Measurements from ENCODE around the gene RPS14. TPM values are rescaled to one million over a fixed set of nuclear protein-coding genes. Genes with fewer than 3 reads are reported as not detected.

Gene RPS14
- polyA plus RNA-seq, 1 donor (not counting 4 experiments of a cell fraction or from before 2014, with no cell fraction given), result 3,540 TPM

DNA sequence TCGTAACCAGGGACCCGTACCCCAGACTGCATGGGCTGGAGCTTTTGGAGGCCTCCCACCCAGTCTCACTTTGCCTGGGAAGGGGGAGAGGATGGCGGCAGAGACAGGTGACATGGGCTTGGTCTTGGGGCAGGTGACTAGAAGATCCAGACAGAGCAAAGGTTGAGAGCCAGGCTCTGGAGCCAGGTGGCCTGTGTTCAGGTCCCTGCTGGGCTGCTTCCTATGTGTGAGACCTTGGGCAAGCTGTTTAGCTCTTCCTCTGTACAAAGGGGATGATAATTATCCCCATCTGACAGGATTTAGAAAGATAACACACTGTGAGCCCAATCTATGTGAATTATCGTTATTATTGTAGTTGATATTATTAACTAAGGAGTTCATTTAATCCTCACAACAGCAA, 42.3 kb upstream of the RPS14 start:
- H3K9me3 ChIP-seq (ENCODE audit: control insufficient read depth, low read depth, low read length), result no peaks in the 10 kb centered on the region
- peaks cover 74% of the 10 kb centered on the region for H3K79me2 ChIP-seq (ENCODE audit: control insufficient read depth, insufficient read depth, low read length)
- peak overlapping the region; percentile 76 for H3K4me2 ChIP-seq (ENCODE audit: control insufficient read depth, extremely low read depth, insufficient read depth, low read depth, low read length)
- peak overlapping the region; percentile 49 for H3K9ac ChIP-seq (ENCODE audit: control insufficient read depth, extremely low read depth, insufficient read depth, low read length)
- H4K20me1 ChIP-seq (ENCODE audit: control insufficient read depth, extremely low read depth, insufficient read depth, low read length), result no peaks in the 10 kb centered on the region
- TF ChIP-seq CTCF (optimal IDR thresholded peaks at IDR 0.05 in 1 of 3, IDR thresholded peaks at IDR 0.05 in 1 of 3, conservative IDR thresholded peaks at IDR 0.05 in 1 of 3; ENCODE audit: extremely low read depth in 1 of 3, insufficient read depth in 2 of 3, low read length in 3 of 3), result no peak
- no peak for TF ChIP-seq EZH2 (IDR thresholded peaks at IDR 0.05; ENCODE audit: low read length)
- H3K36me3 ChIP-seq (ENCODE audit: control insufficient read depth in 2 of 2, extremely low read depth in 1 of 2, insufficient read depth in 2 of 2, low read length in 2 of 2), result peaks cover 1 to 2% of the 10 kb centered on the region in 2 experiments
- DNase-seq (ENCODE audit: low read depth, low spot score), result no peak
- H3K4me3 ChIP-seq (ENCODE audit: control insufficient read depth in 2 of 3, extremely low read depth in 1 of 3, insufficient read depth in 2 of 3, low read depth in 1 of 3, low read length in 3 of 3), result no peak overlapping the region
- no peaks in the 10 kb centered on the region for H3K27me3 ChIP-seq (ENCODE audit: control insufficient read depth, extremely low read depth, insufficient read depth, low read length)
- peaks cover 74% of the 10 kb centered on the region for H3K4me1 ChIP-seq (ENCODE audit: control insufficient read depth, extremely low read depth, insufficient read depth, low read length)
- no peak for FAIRE-seq
- no peak overlapping the region for H2AFZ ChIP-seq (ENCODE audit: control insufficient read depth, low read length)
- H3K9me1 ChIP-seq (ENCODE audit: control insufficient read depth, extremely low read depth, insufficient read depth, low read length), result peaks cover 6% of the 10 kb centered on the region
- dilution Hi-C loops (cut with MboI; ENCODE audit: extremely low pct_ligation_motif_present, low sequenced_read_pairs), result no loop called here
- peak overlapping the region; percentile 88 for H3K27ac ChIP-seq (ENCODE audit: control insufficient read depth, insufficient read depth, low read length)

GRCh38 chr5:150490754-150491153, 41.2 kb upstream of the RPS14 start:
- no peak for TF ChIP-seq EZH2 (IDR thresholded peaks at IDR 0.05; ENCODE audit: low read length)
- no peak for TF ChIP-seq CTCF (optimal IDR thresholded peaks at IDR 0.05 in 1 of 3, IDR thresholded peaks at IDR 0.05 in 1 of 3, conservative IDR thresholded peaks at IDR 0.05 in 1 of 3; ENCODE audit: extremely low read depth in 1 of 3, insufficient read depth in 2 of 3, low read length in 3 of 3)
- Histone ChIP-seq H3K36me3 (ENCODE audit: control insufficient read depth in 2 of 2, extremely low read depth in 1 of 2, insufficient read depth in 2 of 2, low read length in 2 of 2) (peaks cover 0 to 2% of the 10 kb centered on the region in 2 experiments), H3K9me3 (ENCODE audit: control insufficient read depth, low read depth, low read length) (no peaks in the 10 kb centered on the region), H3K27me3 (ENCODE audit: control insufficient read depth, extremely low read depth, insufficient read depth, low read length) (no peaks in the 10 kb centered on the region), H2AFZ (ENCODE audit: control insufficient read depth, low read length) (no peak overlapping the region), H3K4me3 (ENCODE audit: control insufficient read depth in 2 of 3, extremely low read depth in 1 of 3, insufficient read depth in 2 of 3, low read depth in 1 of 3, low read length in 3 of 3) (no peak overlapping the region), H4K20me1 (ENCODE audit: control insufficient read depth, extremely low read depth, insufficient read depth, low read length) (no peaks in the 10 kb centered on the region), H3K9me1 (ENCODE audit: control insufficient read depth, extremely low read depth, insufficient read depth, low read length) (peaks cover 6% of the 10 kb centered on the region), H3K4me2 (ENCODE audit: control insufficient read depth, extremely low read depth, insufficient read depth, low read depth, low read length) (no peak overlapping the region), H3K9ac (ENCODE audit: control insufficient read depth, extremely low read depth, insufficient read depth, low read length) (no peak overlapping the region), H3K79me2 (ENCODE audit: control insufficient read depth, insufficient read depth, low read length) (peaks cover 67% of the 10 kb centered on the region), H3K4me1 (ENCODE audit: control insufficient read depth, extremely low read depth, insufficient read depth, low read length) (peaks cover 68% of the 10 kb centered on the region), H3K27ac (ENCODE audit: control insufficient read depth, insufficient read depth, low read length) (peak overlapping the region; percentile 6)
- DNase-seq (ENCODE audit: low read depth, low spot score) (no peak), FAIRE-seq (no peak)
- dilution Hi-C loops (cut with MboI; ENCODE audit: extremely low pct_ligation_motif_present, low sequenced_read_pairs), result no loop called here
